GM11168 (cell line): ENCODE data around the gene EXOC4.
"Not testable (repeated sequence)": the region's sequence is repeated elsewhere in the genome, so short reads cannot be mapped to it uniquely, and the experiment has no call there.

ENCODE experiments used
- in situ Hi-C: fragments of 300-500 bp; cut with MboI; formaldehyde crosslinking; loops from one replicate; pipeline ENCODE4 v1.12.0; 2022; ENCODE audit warnings: low sequenced_read_pairs; ENCODE audit not compliant: unreplicated experiment

EXOC4 gene

GRCh38 chr7:133761443-133761842 is 508.6 kb downstream of the EXOC4 start:
- in situ Hi-C loops: no loop called here

- in situ Hi-C loops: no loop called here
Observed at GRCh38 chr7:133763076-133763640, 510.3 kb downstream of the EXOC4 start.

- in situ Hi-C loops: no loop called here
Observed at GRCh38 chr7:133769668-133770067, 516.8 kb downstream of the EXOC4 start.

- in situ Hi-C loops: no loop called here
Observed at GRCh38 chr7:133770863-133771492, 518.1 kb downstream of the EXOC4 start.

- in situ Hi-C loops: no loop called here
Observed at GRCh38 chr7:133771788-133772419, 519.0 kb downstream of the EXOC4 start.

- in situ Hi-C loops: no loop called here
Observed at GRCh38 chr7:133773601-133774000, 520.7 kb downstream of the EXOC4 start.

- in situ Hi-C loops: no loop called here
Observed at GRCh38 chr7:133775201-133775600, 522.3 kb downstream of the EXOC4 start.

GRCh38 chr7:133776266-133776665 is 523.4 kb downstream of the EXOC4 start:
- in situ Hi-C loops: no loop called here

- in situ Hi-C loops: no loop called here
Observed at GRCh38 chr7:133777701-133778100, 524.8 kb downstream of the EXOC4 start.

GRCh38 chr7:133778472-133778871 is 525.6 kb downstream of the EXOC4 start:
- in situ Hi-C loops: no loop called here

GRCh38 chr7:133779538-133779937 is 526.7 kb downstream of the EXOC4 start:
- in situ Hi-C loops: not testable (repeated sequence)

GRCh38 chr7:133780912-133781311 is 528.0 kb downstream of the EXOC4 start:
- in situ Hi-C loops: no loop called here

- in situ Hi-C loops: no loop called here
Observed at GRCh38 chr7:133781486-133782090, 528.7 kb downstream of the EXOC4 start.

- in situ Hi-C loops: no loop called here
Observed at GRCh38 chr7:133782470-133782869, 529.6 kb downstream of the EXOC4 start.

- in situ Hi-C loops: no loop called here
Observed at GRCh38 chr7:133783276-133783675, 530.4 kb downstream of the EXOC4 start.

- in situ Hi-C loops: no loop called here
Observed at GRCh38 chr7:133784486-133785001, 531.7 kb downstream of the EXOC4 start.

GRCh38 chr7:133786401-133786937 is 533.6 kb downstream of the EXOC4 start:
- in situ Hi-C loops: no loop called here

GRCh38 chr7:133789974-133790373 is 537.1 kb downstream of the EXOC4 start:
- in situ Hi-C loops: no loop called here

GRCh38 chr7:133790911-133791310 is 538.0 kb downstream of the EXOC4 start:
- in situ Hi-C loops: no loop called here

GRCh38 chr7:133794479-133794878 is 541.6 kb downstream of the EXOC4 start:
- in situ Hi-C loops: no loop called here
